ENCODE results near the gene HMGCR.
"Not testable (repeated sequence)": the region's sequence is repeated elsewhere in the genome, so short reads cannot be mapped to it uniquely, and the experiment has no call there.

Gene HMGCR

DNA sequence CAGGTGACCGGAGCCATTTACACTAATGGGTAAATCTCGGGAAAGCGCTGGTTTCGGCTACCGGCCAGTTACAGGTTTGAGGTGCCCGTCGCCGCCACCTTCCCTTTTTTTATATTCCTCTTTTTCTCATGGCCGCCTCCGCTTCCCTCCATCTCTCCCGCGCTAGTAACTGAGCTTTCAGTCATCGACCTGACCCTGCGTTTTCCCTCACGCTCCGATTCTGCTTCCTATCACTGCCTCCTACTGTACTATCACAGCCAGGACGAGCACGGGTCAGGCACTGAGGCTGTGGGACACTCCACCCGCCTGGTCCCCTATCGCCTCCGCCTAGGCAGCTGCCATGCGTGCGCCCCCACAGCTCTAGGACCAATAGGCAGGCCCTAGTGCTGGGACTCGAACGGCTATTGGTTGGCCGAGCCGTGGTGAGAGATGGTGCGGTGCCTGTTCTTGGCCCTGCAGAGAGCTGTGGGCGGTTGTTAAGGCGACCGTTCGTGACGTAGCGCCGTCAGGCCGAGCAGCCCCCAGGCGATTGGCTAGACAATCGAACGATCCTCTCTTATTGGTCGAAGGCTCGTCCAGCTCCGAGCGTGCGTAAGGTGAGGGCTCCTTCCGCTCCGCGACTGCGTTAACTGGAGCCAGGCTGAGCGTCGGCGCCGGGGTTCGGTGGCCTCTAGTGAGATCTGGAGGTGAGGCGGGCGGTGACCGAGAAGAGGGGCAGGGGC lies at the start of gene HMGCR:
Gene HMGCR, plus strand, starts transcription at position 606 of the 722 bp plus-strand sequence. CDS start 5,386 bp downstream, outside the sequence.
- H3K36me3 Mint-ChIP-seq: peaks cover 15% of the 10 kb centered on the region
- ATAC-seq: peak; percentile 99
- no peaks in the 10 kb centered on the region for H3K9me3 Mint-ChIP-seq
- no peak within 1 kb of the TSS for H3K27ac Mint-ChIP-seq
- H3K4me1 Mint-ChIP-seq: peaks cover 25% of the 10 kb centered on the region
- no peak within 1 kb of the TSS for H3K4me3 Mint-ChIP-seq
- no peaks in the 10 kb centered on the region for H3K27me3 Mint-ChIP-seq

DNA sequence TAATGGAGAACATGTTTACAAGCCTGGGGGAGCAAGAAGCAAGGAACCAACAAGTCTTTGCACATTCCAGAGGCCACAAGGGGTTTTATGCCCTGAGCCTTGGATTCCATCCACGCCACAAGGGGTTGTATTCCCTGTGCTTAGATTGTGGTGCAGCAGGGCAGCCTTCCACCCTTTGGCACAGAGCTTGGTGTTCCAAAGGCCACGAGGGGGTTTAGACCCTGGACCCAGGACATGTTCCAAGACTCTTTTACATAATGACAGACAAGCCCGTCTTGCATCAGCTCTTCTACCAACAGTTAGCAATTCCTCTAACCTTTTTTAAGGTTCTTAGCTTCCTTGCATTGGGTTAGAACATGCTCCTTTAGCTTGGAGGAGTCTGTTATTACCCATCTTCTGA lies 45.2 kb upstream of the HMGCR start:
- not testable (repeated sequence) for H3K4me1 Mint-ChIP-seq, H3K36me3 Mint-ChIP-seq, H3K4me3 Mint-ChIP-seq, H3K27ac Mint-ChIP-seq, ATAC-seq, H3K9me3 Mint-ChIP-seq
- H3K27me3 Mint-ChIP-seq: peaks cover 25% of the 10 kb centered on the region

DNA sequence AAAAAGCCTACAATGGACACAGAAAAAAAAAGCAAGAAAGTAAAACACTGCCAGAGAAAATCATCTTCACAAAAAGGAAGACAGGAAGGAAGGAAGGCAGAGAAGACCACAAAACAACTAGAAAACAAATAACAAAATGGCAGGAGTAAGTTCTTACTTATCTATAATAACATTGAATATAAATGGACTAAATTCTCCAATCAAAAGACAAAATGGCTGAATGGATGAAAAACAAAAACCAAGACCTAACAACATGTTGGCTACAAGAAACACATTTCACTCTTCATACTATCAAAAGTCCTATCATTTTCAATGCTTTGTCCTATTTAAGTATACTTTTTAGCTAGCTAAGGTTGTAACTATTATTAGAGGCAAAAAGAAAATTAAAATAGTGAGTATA lies 36.9 kb upstream of the HMGCR start:
- Mint-ChIP-seq H3K4me1 (no peaks in the 10 kb centered on the region), H3K9me3 (peaks cover 6% of the 10 kb centered on the region), H3K27me3 (no peaks in the 10 kb centered on the region), H3K27ac (no peak overlapping the region), H3K36me3 (no peaks in the 10 kb centered on the region), H3K4me3 (no peak overlapping the region)
- ATAC-seq: no peak

DNA sequence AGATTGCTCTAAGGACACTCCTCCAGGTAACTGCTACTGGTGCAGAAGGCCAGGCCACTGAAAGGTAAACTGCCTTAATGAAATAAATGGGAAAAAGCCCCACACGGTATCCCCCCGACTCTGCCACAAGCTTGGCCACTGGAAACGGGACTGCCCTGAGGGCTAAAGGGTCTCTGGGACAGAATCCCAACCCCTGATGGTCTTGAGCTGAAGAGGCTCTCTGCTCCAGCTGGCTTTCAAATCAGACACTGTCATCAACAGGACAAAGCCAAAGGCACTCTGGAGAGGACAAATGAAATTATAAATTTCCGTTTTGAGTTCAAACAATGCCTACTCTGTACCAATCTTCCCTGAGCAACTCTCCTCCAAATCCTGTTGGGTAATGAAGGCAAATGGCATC lies 33.6 kb upstream of the HMGCR start:
- no peak for ATAC-seq
- Mint-ChIP-seq H3K9me3 (peaks cover 6% of the 10 kb centered on the region), H3K4me1 (no peaks in the 10 kb centered on the region), H3K4me3 (no peak overlapping the region), H3K36me3 (no peaks in the 10 kb centered on the region), H3K27ac (no peak overlapping the region), H3K27me3 (no peaks in the 10 kb centered on the region)

DNA sequence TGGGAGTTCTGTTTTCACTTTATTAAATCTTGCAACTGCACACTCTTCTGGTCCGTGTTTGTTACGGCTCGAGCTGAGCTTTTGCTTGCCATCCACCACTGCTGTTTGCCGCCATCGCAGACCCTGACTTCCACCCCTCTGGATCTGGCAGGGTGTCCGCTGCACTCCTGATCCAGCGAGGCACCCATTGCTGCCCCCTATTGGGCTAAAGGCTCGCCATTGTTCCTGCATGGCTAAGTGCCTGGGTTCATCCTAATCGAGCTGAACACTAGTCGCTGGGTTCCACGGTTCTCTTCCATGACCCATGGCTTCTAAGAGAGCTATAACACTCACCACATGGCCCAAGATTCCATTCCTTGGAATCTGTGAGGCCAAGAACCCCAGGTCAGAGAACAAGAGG lies 32.5 kb upstream of the HMGCR start:
- not testable (repeated sequence) for H3K4me3 Mint-ChIP-seq, H3K27me3 Mint-ChIP-seq, H3K36me3 Mint-ChIP-seq, H3K27ac Mint-ChIP-seq, ATAC-seq, H3K9me3 Mint-ChIP-seq, H3K4me1 Mint-ChIP-seq

DNA sequence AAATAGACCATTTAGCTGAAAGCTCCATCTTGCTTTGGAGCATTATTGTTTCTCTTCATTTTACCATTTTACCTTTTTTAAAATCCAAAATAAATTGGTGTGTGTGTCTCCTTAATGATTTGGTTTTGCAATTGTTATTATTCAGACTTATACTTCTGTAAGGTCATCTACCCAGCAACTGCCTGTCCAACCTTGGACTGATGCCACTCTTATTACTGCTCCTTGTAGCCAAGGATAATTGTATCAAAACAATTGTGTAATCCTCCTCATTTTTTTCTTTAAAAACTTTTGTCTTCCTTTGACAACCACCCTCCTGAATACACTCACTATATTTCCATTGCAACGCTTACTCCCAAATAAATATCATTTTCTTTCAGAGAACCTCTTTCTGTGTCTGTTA lies 30.3 kb upstream of the HMGCR start:
- Mint-ChIP-seq H3K4me3 (no peak overlapping the region), H3K36me3 (no peaks in the 10 kb centered on the region), H3K4me1 (no peaks in the 10 kb centered on the region), H3K27ac (no peak overlapping the region), H3K9me3 (no peaks in the 10 kb centered on the region), H3K27me3 (no peaks in the 10 kb centered on the region)
- no peak for ATAC-seq

DNA sequence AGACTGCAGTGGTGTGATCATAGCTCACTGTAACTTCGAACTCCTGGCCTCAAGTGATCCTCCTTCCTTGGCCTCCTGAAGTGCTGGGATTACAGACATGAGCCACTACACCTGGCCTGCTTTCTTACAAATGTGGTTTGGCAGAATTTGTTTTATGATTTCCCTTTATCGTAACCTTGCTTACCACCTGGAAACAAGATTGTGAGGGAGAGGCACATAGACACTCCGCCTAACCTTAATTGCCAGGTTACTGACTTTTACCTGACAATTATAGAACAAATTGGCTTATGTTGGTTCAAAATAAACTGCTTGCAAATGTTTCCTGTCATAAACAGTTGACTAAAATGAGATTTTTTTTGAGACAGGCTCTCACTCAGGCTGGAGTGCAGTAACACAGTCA lies 26.8 kb upstream of the HMGCR start:
- Mint-ChIP-seq H3K27me3 (no peaks in the 10 kb centered on the region), H3K9me3 (no peaks in the 10 kb centered on the region), H3K36me3 (no peaks in the 10 kb centered on the region), H3K4me3 (no peak overlapping the region), H3K27ac (no peak overlapping the region), H3K4me1 (no peaks in the 10 kb centered on the region)
- ATAC-seq: no peak

DNA sequence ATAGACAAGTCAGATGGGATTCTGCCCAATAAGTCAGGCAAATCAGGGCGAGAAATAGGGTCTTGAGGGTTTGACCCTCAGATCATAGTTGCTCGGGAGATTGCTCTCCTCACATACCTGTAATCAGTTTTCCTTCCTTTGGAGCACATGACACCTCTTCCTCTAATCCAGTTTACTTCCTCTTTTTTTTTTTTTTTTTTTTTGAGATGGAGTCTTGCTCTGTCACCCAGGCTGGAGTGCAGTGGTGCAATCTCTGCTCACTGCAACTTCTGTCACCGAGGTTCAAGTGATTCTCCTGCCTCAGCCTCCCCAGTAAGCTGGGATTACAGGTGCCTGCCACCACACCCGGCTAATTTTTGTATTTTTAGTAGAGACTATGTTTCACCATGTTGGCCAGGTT lies 17.9 kb upstream of the HMGCR start:
- not testable (repeated sequence) for ATAC-seq, H3K27ac Mint-ChIP-seq, H3K36me3 Mint-ChIP-seq, H3K27me3 Mint-ChIP-seq, H3K4me3 Mint-ChIP-seq, H3K4me1 Mint-ChIP-seq, H3K9me3 Mint-ChIP-seq

DNA sequence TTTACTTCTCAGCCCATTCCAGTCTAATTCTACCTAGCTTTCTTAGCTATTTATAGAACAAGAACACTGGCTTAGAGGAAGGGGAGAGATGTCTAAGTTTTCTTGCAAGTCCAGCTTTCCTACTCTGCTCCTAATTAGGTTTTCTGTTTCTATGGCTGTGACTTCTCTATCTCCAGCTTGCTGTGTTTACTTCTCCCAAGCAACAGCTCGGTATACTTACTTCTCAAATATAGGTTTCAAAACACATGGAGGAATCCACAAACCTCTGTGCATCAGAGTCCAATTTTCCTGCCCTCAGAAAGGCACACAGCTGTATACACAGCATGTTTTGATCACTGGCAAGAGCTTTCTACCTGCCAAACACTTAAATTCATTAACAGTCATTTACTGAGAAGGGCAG lies 17.4 kb upstream of the HMGCR start:
- Mint-ChIP-seq H3K27me3 (peaks cover 10% of the 10 kb centered on the region), H3K36me3 (no peaks in the 10 kb centered on the region), H3K4me1 (peaks cover 6% of the 10 kb centered on the region), H3K4me3 (no peak overlapping the region), H3K9me3 (no peaks in the 10 kb centered on the region), H3K27ac (no peak overlapping the region)
- ATAC-seq: no peak

DNA sequence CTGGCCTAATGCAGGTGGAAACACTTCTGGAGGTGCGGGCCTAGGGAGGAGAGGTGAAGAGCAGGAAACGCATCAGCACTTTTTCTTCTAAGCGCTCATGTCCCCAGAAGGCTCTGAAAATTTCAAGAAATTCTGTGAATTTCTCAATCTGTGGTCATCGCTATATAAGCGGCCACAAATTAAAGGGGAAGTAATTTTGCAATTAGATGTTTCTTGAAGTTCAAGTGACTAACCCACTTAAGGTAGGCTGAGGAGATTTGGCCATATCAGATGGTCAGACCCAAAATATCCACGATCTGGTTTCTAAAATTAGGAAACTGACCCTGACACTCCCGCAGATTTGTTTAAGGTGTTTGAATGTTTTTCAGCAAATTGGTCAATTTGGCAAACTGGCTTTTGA lies 16.6 kb upstream of the HMGCR start:
- Mint-ChIP-seq H3K27ac (no peak overlapping the region), H3K4me3 (no peak overlapping the region), H3K36me3 (no peaks in the 10 kb centered on the region), H3K9me3 (no peaks in the 10 kb centered on the region), H3K4me1 (peaks cover 6% of the 10 kb centered on the region), H3K27me3 (peaks cover 10% of the 10 kb centered on the region)
- no peak for ATAC-seq

DNA sequence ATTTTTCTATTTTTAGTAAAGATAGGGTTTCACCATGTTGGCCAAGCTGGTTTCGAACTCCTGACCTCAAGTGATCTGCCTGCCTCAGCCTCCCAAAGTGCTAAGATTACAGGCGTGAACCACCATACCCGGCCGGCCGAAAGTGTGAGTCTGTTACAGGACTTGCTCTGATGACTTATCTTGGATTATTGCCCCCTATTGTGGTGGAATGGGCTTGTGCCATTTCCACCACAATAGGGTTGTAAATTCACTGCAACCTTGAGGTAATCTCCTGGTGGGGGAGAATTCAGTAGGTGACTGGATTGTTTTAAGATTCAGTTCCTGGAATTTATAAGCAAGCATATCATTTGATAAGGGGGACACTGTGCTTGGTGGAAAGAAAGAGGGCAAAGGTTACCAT lies 15.0 kb upstream of the HMGCR start:
- no peaks in the 10 kb centered on the region for H3K36me3 Mint-ChIP-seq
- no peak for ATAC-seq
- no peak overlapping the region for H3K4me3 Mint-ChIP-seq
- no peak overlapping the region for H3K27ac Mint-ChIP-seq
- H3K4me1 Mint-ChIP-seq: peaks cover 6% of the 10 kb centered on the region
- peaks cover 10% of the 10 kb centered on the region for H3K27me3 Mint-ChIP-seq
- H3K9me3 Mint-ChIP-seq: no peaks in the 10 kb centered on the region

DNA sequence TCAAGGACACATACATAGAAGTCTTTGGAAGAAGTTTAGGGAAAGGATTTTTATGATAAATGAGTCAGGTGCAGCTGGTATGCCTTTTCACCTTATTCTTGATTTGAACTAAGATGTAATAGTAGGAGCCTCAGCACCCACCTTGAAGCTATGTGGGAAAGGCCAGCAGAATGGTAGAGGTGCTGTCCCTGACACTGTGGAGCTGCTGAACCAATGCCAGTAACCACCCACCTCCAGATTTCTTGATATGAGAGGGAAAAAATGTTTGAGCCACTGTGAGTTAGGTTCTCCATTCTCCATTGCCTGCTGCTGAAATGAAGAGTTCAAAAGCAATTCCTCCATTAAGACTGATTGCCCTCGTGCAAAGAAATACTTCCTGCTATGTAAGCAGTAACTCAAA lies 12.2 kb upstream of the HMGCR start:
- Mint-ChIP-seq H3K4me1 (peaks cover 2% of the 10 kb centered on the region), H3K4me3 (no peak overlapping the region), H3K27me3 (peaks cover 10% of the 10 kb centered on the region), H3K36me3 (no peaks in the 10 kb centered on the region), H3K27ac (no peak overlapping the region), H3K9me3 (no peaks in the 10 kb centered on the region)
- ATAC-seq: no peak

DNA sequence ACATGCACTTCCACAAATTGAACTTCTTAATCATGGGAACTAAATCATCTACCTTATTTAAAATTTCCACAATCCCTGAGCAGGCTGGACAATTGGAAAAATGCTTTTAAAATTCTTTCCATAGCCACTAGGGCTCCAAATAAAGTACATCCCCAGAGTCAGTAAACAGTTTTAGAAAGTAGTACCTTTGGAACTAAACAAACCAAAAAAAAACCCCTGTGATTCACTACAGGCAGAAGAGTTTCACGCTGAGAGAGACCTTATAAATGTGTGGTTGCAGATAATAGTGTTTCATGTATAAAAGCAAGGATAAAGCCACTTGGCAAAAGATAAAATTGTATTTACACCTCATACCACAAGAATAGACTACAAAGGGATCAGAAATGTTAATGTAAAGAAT lies 11.8 kb upstream of the HMGCR start:
- H3K27ac Mint-ChIP-seq: no peak overlapping the region
- no peak for ATAC-seq

DNA sequence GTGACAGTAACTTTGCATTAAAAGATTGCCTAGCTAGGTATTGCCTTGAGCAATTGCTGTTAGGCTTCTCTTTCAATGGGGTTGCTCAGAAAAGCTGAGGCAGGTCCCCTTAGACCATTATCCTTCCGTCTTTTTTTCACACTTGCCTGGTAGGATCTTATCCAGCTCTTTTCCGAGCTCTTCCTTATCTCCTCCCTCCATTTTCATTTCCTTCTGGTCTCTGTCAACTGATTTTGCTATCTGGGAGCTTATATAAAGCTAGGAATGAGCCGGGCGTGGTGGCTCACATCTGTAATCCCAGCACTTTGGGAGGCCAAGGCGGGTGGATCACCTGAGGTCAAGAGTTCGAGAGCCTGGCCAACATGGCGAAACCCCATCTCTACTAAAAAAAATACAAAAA lies 6.6 kb upstream of the HMGCR start:
- H3K36me3 Mint-ChIP-seq: no peaks in the 10 kb centered on the region
- H3K27ac Mint-ChIP-seq: peak overlapping the region; percentile 12
- no peaks in the 10 kb centered on the region for H3K27me3 Mint-ChIP-seq
- no peaks in the 10 kb centered on the region for H3K4me1 Mint-ChIP-seq
- H3K9me3 Mint-ChIP-seq: no peaks in the 10 kb centered on the region
- ATAC-seq: no peak
- no peak overlapping the region for H3K4me3 Mint-ChIP-seq

More for the DNA sequence above, 11.8 kb upstream of the HMGCR start:
- Mint-ChIP-seq H3K9me3 (no peaks in the 10 kb centered on the region), H3K27me3 (peaks cover 10% of the 10 kb centered on the region), H3K4me1 (no peaks in the 10 kb centered on the region), H3K36me3 (no peaks in the 10 kb centered on the region), H3K4me3 (no peak overlapping the region)

DNA sequence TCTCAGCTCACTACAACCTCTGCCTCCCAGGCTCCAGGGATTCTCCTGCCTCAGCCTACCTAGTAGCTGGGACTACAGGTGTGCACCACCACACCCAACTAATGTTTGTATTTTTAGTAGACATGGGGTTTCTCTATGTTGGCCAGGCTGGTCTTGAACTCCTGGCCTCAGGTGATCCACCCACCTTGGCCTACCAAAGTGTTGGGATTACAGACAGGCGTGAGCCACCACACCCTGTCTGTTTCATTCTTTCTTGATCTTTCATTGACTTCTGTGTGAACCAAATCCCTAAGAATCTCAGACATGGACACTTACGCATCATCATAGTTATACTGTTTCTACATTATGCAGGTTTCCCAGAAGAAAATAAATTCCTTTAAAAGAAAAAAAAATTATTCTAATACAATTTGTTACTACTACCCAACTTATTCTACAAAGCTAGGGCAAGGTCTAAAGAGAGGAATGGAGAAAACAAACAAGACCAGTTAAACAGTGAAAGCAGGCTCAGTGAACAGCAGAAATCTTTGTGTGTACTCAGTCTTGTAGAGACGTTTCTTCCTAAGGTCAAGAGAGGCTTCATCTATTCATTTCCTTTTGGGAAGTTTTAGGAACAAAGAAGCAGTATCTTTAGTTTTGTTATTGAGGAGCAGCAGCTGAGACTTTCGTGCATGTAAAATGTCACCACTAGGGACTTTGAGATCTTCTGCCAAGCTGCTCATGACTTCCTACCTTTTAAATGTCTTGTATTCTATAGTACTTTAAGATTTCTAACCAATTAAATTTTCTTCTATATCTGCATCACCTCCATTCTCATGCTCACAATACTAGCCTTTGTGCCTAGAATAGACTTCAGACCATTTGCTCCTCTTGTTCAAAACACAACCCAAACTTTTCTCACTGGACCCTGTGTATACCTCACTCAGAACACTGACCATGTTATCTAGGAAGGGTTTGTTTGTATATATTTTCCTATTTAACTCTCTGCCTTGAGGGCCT lies 5.6 kb upstream of the HMGCR start:
- H3K36me3 Mint-ChIP-seq: no peaks in the 10 kb centered on the region
- no peaks in the 10 kb centered on the region for H3K9me3 Mint-ChIP-seq
- no peak overlapping the region for H3K27ac Mint-ChIP-seq
- ATAC-seq: no peak
- no peaks in the 10 kb centered on the region for H3K27me3 Mint-ChIP-seq
- H3K4me3 Mint-ChIP-seq: no peak overlapping the region
- H3K4me1 Mint-ChIP-seq: no peaks in the 10 kb centered on the region

DNA sequence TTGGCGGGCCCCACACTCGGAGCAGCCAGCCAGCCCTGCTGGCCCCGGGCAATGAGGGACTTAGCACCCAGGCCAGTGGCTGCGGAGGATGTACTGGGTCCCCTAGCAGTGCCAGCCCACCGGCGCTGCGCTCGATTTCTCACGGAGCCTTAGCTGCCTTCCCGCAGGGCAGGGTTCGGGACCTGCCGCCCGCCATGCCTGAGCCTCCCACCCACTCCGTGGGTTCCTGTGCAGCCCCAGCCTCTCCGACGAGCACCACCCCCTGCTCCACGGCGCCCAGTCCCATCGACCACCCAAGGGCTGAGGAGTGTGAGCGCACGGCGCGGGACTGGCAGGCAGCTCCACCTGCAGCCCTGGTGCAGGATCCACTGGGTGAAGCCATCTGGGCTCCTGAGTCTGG lies 3.3 kb upstream of the HMGCR start:
- not testable (repeated sequence) for H3K27ac Mint-ChIP-seq, ATAC-seq, H3K9me3 Mint-ChIP-seq, H3K27me3 Mint-ChIP-seq, H3K36me3 Mint-ChIP-seq, H3K4me3 Mint-ChIP-seq
- H3K4me1 Mint-ChIP-seq: peaks cover 14% of the 10 kb centered on the region

All from stimulated activated memory B cell treated with anti-CD40 and anti-IgM and Interleukin-4, amounts not matched to agents 10 μg/mL and 1 μg/mL and 100 μg/mL, for 72 hours (primary cell).